Lung (tissue), 16 donors: ENCODE measurements around the gene PGAP2. TPM values are rescaled to one million over a fixed set of nuclear protein-coding genes. Genes with fewer than 3 reads are reported as not detected.
A peak's percentile ranks its signal among the peaks of the same experiment; 100 is the strongest.
"Not testable (repeated sequence)": the region's sequence is repeated elsewhere in the genome, so short reads cannot be mapped to it uniquely, and the experiment has no call there.

Experiments used
- ATAC-seq: fragments of 200-7000 bp; cut with Tn5 transposase; one replicate; pipeline ENCODE4 v1.9.1; 2020; ENCODE audit warnings: moderate number of reproducible peaks; ENCODE audit not compliant: insufficient read depth, low FRiP score
- DNase-seq, 3 donors: peaks; one replicate each; pipeline ENCODE4 v3.0.0-alpha.2; 2013 to 2017
- H3K27ac ChIP-seq, 2 donors: one replicate each; pipeline ENCODE4 v1.5.1; 2013; ENCODE audit warnings: mild to moderate bottlenecking in 2 of 2, moderate library complexity in 2 of 2, control low read depth in 1 of 2, inconsistent platforms in 1 of 2, low read depth in 1 of 2, low read length in 1 of 2
- H3K27me3 ChIP-seq, 3 donors: one replicate each; pipeline ENCODE4 v1.5.1; 2013; ENCODE audit warnings: low read length in 2 of 3; ENCODE audit not compliant: control insufficient read depth in 3 of 3, insufficient read depth in 3 of 3
- H3K36me3 ChIP-seq, 4 donors: one replicate each; pipeline ENCODE4 v1.5.1; 2013; ENCODE audit warnings: low read length in 4 of 4, mild to moderate bottlenecking in 1 of 4, moderate library complexity in 1 of 4; ENCODE audit not compliant: control insufficient read depth in 4 of 4, insufficient read depth in 4 of 4
- H3K4me1 ChIP-seq, 5 donors: one replicate each; pipeline ENCODE4 v1.5.1; 2013; ENCODE audit warnings: low read length in 5 of 5, mild to moderate bottlenecking in 2 of 5, moderate library complexity in 1 of 5; ENCODE audit not compliant: control insufficient read depth in 5 of 5, insufficient read depth in 5 of 5
- H3K4me3 ChIP-seq: one replicate; pipeline ENCODE4 v1.5.1; 2013; ENCODE audit warnings: mild to moderate bottlenecking, control low read depth, moderate library complexity
- H3K9ac ChIP-seq, 2 donors: one replicate each; pipeline ENCODE4 v1.5.1; 2013; ENCODE audit warnings: low read length in 2 of 2, control low read depth in 1 of 2; ENCODE audit not compliant: insufficient read depth in 1 of 2
- H3K9me3 ChIP-seq, 4 donors: one replicate each; pipeline ENCODE4 v1.5.1; 2013; ENCODE audit warnings: low read length in 3 of 4, mild to moderate bottlenecking in 1 of 4, moderate library complexity in 1 of 4; ENCODE audit not compliant: control insufficient read depth in 4 of 4, insufficient read depth in 3 of 4
- CTCF ChIP-seq: IDR thresholded peaks from 2 replicates; pipeline ENCODE4 v1.5.1; 2012; ENCODE audit warnings: mild to moderate bottlenecking; ENCODE audit errors: control extremely low read depth, extremely low read depth
- WGBS, 2 donors: extraction: QIAGEN DNeasy Blood & Tissue Kit; methylation state at CpG; one replicate each; pipeline ENCODE4 v1.1.7; 2013; 5-methylcytosine and 5-hydroxymethylcytosine counted together
- long read RNA-seq, 5 donors: transcript quantifications; one replicate each; lab custom pipeline, GENCODE V29; 2026
- polyA plus RNA-seq, 2 donors: library from polyadenylated mRNA; stranded (reverse); fragments of 200-250 nt; gene quantifications; one replicate each; pipeline ENCODE4 v1.2.1, GENCODE V29; 2013
- total RNA-seq, 2 donors: library from RNA; depleted of rRNA in 1 of 2; stranded (reverse); fragments of >200 nt in 1 of 2; gene quantifications; one replicate each; pipeline ENCODE4 v1.2.1, GENCODE V29; 2014 to 2021
- donor health status: control.
- donor health status: control.
- donor health status: Bipolar disorder and iron deficiency.
- donor health status: healthy.
- donor health status: DM: yes; HTN: yes; CAD: no.

PGAP2 gene
- total RNA-seq (10 to 100 TPM; 22.4 to 23.6 TPM), polyA plus RNA-seq (10 to 100 TPM; 17.5 to 19.4 TPM)
- long read RNA-seq, donor 1, transcript PGAP2-232 (2 exons, 1,106 nt): major isoform, 5 of 14 reads
- long read RNA-seq, donor 1, partial matches to known transcripts: 0 of 14 reads
- long read RNA-seq, donor 1, other reads (novel, unspliced or antisense): 0 of 14 reads
- long read RNA-seq, donor 2, partial matches to known transcripts: 0 of 5 reads
- long read RNA-seq, donor 2, other reads (novel, unspliced or antisense): 0 of 5 reads
- long read RNA-seq, donor 3, partial matches to known transcripts: 0 of 6 reads
- long read RNA-seq, donor 3, other reads (novel, unspliced or antisense): 0 of 6 reads
- long read RNA-seq, donor 4, partial matches to known transcripts: 0 of 5 reads
- long read RNA-seq, donor 4, other reads (novel, unspliced or antisense): 0 of 5 reads
- long read RNA-seq, donor 5, transcript PGAP2-232 (2 exons, 1,106 nt): major isoform, 5 of 15 reads
- long read RNA-seq, donor 5, partial matches to known transcripts: 0 of 15 reads
- long read RNA-seq, donor 5, other reads (novel, unspliced or antisense): 0 of 15 reads

GRCh38 chr11:3807909-3808860 lies at the start of gene PGAP2:
Gene PGAP2, plus strand, starts transcription at chr11:3808560. Its CDS starts 2,700 bp downstream, at chr11:3811260.
- Histone ChIP-seq H3K4me3 (peak within 1 kb of the TSS; percentile 67), H3K36me3 (no peaks in the 10 kb centered on the region), H3K27ac (peak within 1 kb of the TSS; percentile 2 to 82), H3K9me3 (no peaks in the 10 kb centered on the region), H3K9ac (peak within 1 kb of the TSS; percentile 31 to 84), H3K4me1 (peaks cover 0 to 10% (median 2%) of the 10 kb centered on the region in 5 donors), H3K27me3 (no peaks in the 10 kb centered on the region)
- ATAC-seq (peak; percentile 77), DNase-seq (peak; percentile 75 to 81 (median 79))
- WGBS, 2 donors: 0 to 2% methylated on average over 50 to 55 of the region's 55 CpGs
- TF ChIP-seq CTCF: peak; percentile 57

DNA sequence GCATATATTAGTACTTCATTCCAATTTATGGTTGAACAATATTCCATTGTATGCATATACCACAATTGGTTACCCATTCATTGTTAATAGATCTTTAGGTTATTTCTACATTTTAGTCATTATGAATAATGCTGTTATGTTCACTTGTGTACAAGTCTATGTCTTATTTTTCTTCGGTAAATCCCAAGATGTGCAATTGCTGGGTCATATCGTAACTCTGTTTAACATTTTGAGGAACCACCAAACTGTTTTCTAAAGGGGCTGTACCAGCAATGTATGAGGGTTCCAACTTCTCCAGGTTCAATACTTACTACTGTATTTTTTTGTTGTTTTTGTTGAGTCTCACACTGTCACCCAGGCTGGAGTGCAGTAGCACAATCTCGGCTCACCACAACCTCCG lies 44.1 kb upstream of the PGAP2 start:
- no peak for ATAC-seq
- Histone ChIP-seq H3K36me3 (peaks cover 34 to 48% (median 42%) of the 10 kb centered on the region in 4 donors), H3K27me3 (no peaks in the 10 kb centered on the region), H3K27ac (no peak overlapping the region), H3K9ac (no peak overlapping the region), H3K9me3 (no peaks in the 10 kb centered on the region), H3K4me3 (no peak overlapping the region), H3K4me1 (no peaks in the 10 kb centered on the region)
- 97% methylated on average over 4 of the region's 4 CpGs for WGBS, 2 donors
- no peak for TF ChIP-seq CTCF
- no peak for DNase-seq

DNA sequence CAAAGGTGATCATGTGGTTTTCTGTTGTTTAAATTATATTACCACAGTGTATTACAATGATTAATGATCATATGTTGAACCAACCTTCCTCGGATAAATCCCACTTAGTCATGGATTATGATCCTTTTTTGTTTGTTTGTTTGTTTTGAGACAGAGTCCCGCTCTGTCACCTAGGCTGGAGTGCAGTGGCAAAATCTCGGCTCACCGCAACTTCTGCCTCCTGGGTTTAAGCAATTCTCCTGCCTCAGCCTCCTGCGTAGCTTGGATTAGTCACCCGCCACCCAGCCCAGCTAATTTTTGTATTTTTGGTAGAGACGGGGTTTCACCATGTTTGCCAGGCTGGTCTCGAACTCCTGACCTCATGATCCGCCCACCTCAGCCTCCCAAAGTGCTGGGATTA lies 41.5 kb upstream of the PGAP2 start:
- 91 to 94% methylated on average over 9 of the region's 9 CpGs for WGBS, 2 donors
- H3K4me1 ChIP-seq, ATAC-seq, H3K27me3 ChIP-seq, DNase-seq, H3K9ac ChIP-seq, H3K9me3 ChIP-seq, H3K4me3 ChIP-seq, H3K27ac ChIP-seq: not testable (repeated sequence)
- peaks cover 35 to 55% (median 45%) of the 10 kb centered on the region in 4 donors for H3K36me3 ChIP-seq
